BLaER1 treated with 17β-estradiol and CSF1 and Interleukin-3, amounts not matched to agents 10 nM and 100 nM (cell line): ENCODE data around the gene TTC28.

Experiments used
- H3K27ac ChIP-seq, 11 experiments: shearing (Covaris generic); formaldehyde crosslinking; 2 replicates each; pipeline ENCODE4 v1.8.1; 2022
- H3K27me3 ChIP-seq, 11 experiments: shearing (Covaris generic); formaldehyde crosslinking; 2 replicates each; pipeline ENCODE4 v1.8.1; 2022
- H3K36me3 ChIP-seq, 11 experiments: shearing (Covaris generic); formaldehyde crosslinking; 2 replicates each; pipeline ENCODE4 v1.8.1; 2022
- H3K4me1 ChIP-seq, 10 experiments: shearing (Covaris generic); formaldehyde crosslinking; 2 replicates each; pipeline ENCODE4 v1.8.1; 2022
- H3K4me2 ChIP-seq, 11 experiments: shearing (Covaris generic); formaldehyde crosslinking; 2 replicates each; pipeline ENCODE4 v1.8.1; 2022
- H3K4me3 ChIP-seq, 10 experiments: shearing (Covaris generic); formaldehyde crosslinking; 2 replicates each; pipeline ENCODE4 v1.8.1; 2022
- H3K9ac ChIP-seq, 11 experiments: shearing (Covaris generic); formaldehyde crosslinking; 2 replicates each; pipeline ENCODE4 v1.8.1; 2022
- H3K9me3 ChIP-seq, 11 experiments: shearing (Covaris generic); formaldehyde crosslinking; replicated peaks in 1 of 11; 2 replicates each; pipeline ENCODE4 v1.8.1; 2022
- H4K20me1 ChIP-seq, 11 experiments: shearing (Covaris generic); formaldehyde crosslinking; 2 replicates each; pipeline ENCODE4 v1.8.1; 2022
- Cebpa-rat ChIP-seq, 11 experiments: shearing (Covaris generic); IDR thresholded peaks; 2 replicates each; pipeline ENCODE4 v1.8.1; 2022

The TTC28 gene

DNA sequence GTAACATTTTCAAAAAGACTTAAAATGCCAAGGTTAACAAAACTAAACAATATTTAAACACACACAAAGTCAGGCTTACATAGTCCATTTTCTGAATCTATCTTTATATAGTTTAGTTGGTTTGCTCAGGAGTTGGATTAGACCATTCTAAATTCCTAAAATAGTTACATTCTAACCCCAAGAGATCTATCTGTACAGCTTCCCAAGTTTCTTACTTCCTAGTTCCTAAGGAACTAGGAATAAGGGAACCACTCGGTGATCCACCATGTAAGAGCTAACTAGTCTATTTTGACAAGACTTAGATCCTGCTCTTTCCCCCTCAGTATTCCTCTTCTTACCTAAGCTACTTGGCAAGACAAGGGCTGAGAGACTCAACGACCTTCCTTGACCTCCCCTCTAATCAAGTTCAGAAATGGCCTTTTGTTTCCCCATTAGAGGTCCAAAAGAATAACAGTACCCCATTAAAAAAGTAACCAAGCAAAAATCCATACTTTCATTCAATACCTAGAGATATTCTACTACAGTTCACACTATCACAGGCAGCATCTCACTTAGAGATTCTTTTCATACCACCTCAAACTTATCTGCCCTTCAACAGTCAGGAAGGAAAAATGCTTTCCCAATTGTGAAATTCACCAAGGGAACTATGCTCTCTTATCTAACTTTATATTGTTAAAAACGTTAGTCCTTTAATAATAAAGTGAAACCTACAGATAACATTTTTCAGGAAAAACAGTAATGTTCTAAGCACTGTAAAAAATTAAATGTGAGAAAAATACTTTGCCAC, 253.1 kb downstream of the TTC28 start:
- Histone ChIP-seq H3K27me3 (no peaks in the 10 kb centered on the region), H3K4me3 (no peak overlapping the region), H3K9ac (no peak overlapping the region), H3K27ac (no peak overlapping the region), H3K4me1 (no peaks in the 10 kb centered on the region), H3K4me2 (no peak overlapping the region), H3K9me3 (no peaks in the 10 kb centered on the region), H3K36me3 (no peaks in the 10 kb centered on the region), H4K20me1 (no peaks in the 10 kb centered on the region)
- TF ChIP-seq Cebpa-rat (IDR thresholded peaks at IDR 0.05): no peak

DNA sequence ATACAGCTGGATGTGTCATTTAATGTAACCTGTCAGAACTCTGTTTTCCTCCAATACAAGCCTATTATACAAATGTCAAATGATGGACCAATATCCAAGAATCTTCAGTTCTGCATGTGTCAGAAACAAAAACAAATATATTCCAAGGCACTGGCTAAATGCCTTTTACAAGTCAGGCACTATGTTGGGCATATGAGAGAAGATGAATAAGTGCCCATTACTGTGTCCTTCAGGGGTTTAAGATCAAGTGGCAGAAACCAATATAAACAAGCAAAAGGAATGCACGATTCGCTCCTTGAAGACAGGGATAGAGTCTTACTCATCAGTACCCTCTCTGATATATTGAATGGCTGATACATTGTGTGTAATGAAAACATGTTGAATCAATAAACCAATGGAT, 254.4 kb downstream of the TTC28 start:
- Histone ChIP-seq H3K36me3 (no peaks in the 10 kb centered on the region), H3K4me3 (no peak overlapping the region), H3K4me1 (no peaks in the 10 kb centered on the region), H4K20me1 (no peaks in the 10 kb centered on the region), H3K27me3 (no peaks in the 10 kb centered on the region), H3K4me2 (no peak overlapping the region), H3K9ac (no peak overlapping the region), H3K9me3 (no peaks in the 10 kb centered on the region), H3K27ac (no peak overlapping the region)
- no peak for TF ChIP-seq Cebpa-rat (IDR thresholded peaks at IDR 0.05)

DNA sequence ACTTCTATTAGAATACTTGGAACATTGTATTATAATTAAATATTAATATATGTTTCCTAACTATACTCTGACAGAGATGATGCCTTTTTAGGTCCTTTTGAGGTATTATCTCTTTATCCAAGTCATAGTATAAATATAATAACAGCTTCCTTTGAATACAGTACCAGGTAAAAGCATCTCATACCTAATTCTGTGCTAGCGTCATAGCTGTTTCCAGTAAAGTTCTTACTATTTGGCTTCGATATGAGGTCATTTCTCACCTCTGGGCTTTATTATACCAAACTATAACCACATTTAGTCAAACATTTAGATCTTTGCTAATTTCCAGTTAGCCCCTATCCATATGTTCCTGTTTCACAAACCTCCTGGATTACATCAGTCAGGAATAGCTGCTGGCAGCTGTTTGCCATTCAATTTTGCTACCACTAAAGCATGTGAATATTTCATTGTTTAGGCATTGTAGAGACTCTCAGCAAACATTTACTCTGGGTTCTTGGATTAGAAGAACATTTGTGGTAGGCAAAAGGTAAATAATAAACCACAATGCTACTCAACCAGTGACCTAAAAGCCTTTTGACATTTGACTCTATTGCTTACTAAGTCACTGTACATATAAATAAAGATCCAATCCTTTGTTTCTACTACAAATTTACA, 255.1 kb downstream of the TTC28 start:
- Histone ChIP-seq H3K4me3 (no peak overlapping the region), H4K20me1 (no peaks in the 10 kb centered on the region), H3K27me3 (no peaks in the 10 kb centered on the region), H3K27ac (no peak overlapping the region), H3K36me3 (no peaks in the 10 kb centered on the region), H3K9me3 (no peaks in the 10 kb centered on the region), H3K9ac (no peak overlapping the region), H3K4me2 (no peak overlapping the region), H3K4me1 (no peaks in the 10 kb centered on the region)
- TF ChIP-seq Cebpa-rat (IDR thresholded peaks at IDR 0.05): no peak

DNA sequence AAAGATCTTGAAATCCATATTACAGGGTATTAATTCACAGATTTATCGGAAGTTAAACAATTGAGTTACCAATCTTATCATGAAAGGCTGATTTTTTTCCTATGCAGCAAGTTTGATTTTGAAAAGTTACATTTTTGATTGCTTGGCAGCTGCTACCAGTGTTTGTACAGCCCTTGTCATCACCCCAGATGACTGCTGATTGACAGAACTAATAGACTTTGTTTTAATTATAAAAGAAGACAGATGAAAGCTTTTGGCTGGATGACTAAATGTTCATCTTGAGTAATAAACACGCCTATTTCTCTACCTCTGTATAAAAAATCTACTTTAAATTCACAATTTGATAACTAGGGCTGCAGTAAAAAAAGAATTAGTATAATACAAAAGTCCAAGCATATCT, 259.7 kb downstream of the TTC28 start:
- no peak for TF ChIP-seq Cebpa-rat (IDR thresholded peaks at IDR 0.05)
- Histone ChIP-seq H3K9me3 (no peaks in the 10 kb centered on the region), H3K4me1 (no peaks in the 10 kb centered on the region), H3K9ac (no peak overlapping the region), H3K27me3 (no peaks in the 10 kb centered on the region), H3K4me3 (no peak overlapping the region), H3K4me2 (no peak overlapping the region), H3K36me3 (no peaks in the 10 kb centered on the region), H3K27ac (no peak overlapping the region), H4K20me1 (no peaks in the 10 kb centered on the region)

DNA sequence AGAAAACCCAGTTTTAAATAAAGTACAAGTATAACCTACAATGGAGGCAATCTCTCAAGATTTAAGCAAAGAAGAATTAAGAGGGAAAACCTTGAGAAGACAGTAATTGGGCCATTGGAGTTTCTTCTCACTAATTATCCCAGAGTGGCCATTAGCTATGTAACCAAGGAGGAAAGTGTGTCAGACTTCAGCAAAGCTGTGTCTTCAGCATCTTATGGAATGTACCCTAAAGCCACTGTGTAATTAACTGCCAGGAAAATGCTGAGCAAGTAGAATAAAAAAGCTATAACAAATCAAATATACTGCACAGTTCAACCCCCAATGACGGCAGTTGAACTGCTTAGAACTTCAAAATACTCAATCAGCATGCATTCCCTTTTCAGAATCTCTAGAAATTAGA, 261.6 kb downstream of the TTC28 start:
- no peak for TF ChIP-seq Cebpa-rat (IDR thresholded peaks at IDR 0.05)
- Histone ChIP-seq H3K27ac (no peak overlapping the region), H3K9me3 (no peaks in the 10 kb centered on the region), H3K4me3 (no peak overlapping the region), H3K36me3 (no peaks in the 10 kb centered on the region), H3K4me1 (no peaks in the 10 kb centered on the region), H3K4me2 (no peak overlapping the region), H4K20me1 (no peaks in the 10 kb centered on the region), H3K27me3 (no peaks in the 10 kb centered on the region), H3K9ac (no peak overlapping the region)

DNA sequence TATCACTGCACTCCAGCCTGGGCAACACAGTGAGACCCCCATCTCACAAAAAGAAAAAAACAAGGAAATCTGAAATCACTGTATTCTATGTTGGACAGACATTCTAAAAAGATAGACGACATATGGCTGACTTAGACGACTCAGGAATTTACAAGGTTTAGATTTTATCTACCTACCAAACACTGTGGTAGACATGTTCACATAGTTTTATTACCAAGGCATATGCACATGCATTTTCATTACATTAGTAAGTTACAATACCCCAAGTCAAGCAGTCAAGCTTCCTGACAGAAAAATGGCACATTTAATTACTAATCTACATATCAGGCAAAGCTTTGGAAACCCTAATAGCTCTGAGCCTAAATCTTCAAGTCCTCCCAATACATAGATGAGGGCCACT, 262.2 kb downstream of the TTC28 start:
- no peaks in the 10 kb centered on the region for H4K20me1 ChIP-seq
- no peaks in the 10 kb centered on the region for H3K36me3 ChIP-seq
- no peaks in the 10 kb centered on the region for H3K4me1 ChIP-seq
- no peak overlapping the region for H3K4me3 ChIP-seq
- H3K27ac ChIP-seq: no peak overlapping the region
- no peak overlapping the region for H3K4me2 ChIP-seq
- no peak overlapping the region for H3K9ac ChIP-seq
- H3K27me3 ChIP-seq: no peaks in the 10 kb centered on the region
- no peaks in the 10 kb centered on the region for H3K9me3 ChIP-seq
- TF ChIP-seq Cebpa-rat (IDR thresholded peaks at IDR 0.05): no peak

DNA sequence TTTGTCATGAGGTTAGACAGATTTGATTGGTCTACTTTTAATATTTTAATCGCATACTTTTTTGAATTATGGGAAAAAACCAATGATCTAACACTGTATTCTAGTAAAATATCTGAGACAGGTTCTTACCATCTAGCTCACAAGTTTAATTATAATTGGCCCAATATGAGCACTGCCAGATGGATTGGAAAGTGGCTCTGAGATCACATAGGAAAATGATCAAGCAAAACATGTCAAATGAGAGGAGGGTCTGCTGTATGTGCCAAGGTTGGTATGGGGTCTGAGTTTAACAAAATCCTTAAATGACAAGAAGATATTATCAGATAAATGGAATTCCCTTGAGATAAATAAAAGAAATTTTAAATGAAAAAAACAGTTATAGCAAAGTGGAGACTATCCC, 264.7 kb downstream of the TTC28 start:
- H3K4me1 ChIP-seq: peaks cover 0 to 6% (median 0%) of the 10 kb centered on the region in 10 experiments; a peak in 1 of 20 replicates
- TF ChIP-seq Cebpa-rat (IDR thresholded peaks at IDR 0.05): no peak
- no peaks in the 10 kb centered on the region for H4K20me1 ChIP-seq
- H3K36me3 ChIP-seq: no peaks in the 10 kb centered on the region
- no peak overlapping the region for H3K27ac ChIP-seq
- H3K27me3 ChIP-seq: no peaks in the 10 kb centered on the region
- no peaks in the 10 kb centered on the region for H3K9me3 ChIP-seq
- H3K4me3 ChIP-seq: no peak overlapping the region
- no peak overlapping the region for H3K9ac ChIP-seq
- H3K4me2 ChIP-seq: no peak overlapping the region

DNA sequence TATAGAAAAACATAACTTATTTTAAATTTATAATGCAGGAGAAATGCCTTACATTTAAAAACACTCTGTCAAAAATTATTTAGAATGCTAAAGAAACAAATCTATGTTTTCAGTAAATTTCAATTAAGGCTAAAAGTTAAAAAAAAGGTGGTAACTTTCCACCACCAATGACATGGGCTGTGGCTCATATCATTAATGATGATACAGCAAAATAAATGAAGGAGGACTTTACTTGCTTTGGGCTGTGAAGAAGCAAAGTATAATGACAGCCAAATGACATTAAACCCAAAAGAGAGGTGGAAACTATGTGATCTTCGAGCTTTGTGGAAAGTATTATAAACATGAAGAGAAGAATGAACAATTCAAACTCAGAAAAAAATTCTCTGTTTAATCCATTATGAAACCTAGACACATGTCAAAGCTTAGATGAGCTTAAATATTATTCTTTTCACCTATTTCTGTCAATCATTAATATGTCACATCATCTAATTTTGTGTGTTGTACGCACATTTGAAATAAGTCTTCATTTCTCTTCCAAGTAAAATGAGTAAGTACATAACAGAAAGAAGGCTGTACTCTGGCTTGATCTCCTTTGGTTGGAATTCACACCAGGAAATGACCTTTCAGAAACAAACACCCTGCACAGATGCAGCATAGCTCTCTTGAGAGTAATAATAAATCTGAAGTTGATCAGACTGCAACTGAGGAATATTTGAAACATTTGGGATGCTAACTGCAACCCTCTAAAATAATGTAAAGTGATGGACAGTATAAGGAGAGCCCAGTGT, 265.8 kb downstream of the TTC28 start:
- H3K4me1 ChIP-seq: peaks cover 0 to 11% (median 0%) of the 10 kb centered on the region in 10 experiments; a peak in 1 of 20 replicates
- H3K9ac ChIP-seq: no peak overlapping the region
- H3K36me3 ChIP-seq: no peaks in the 10 kb centered on the region
- H3K4me3 ChIP-seq: no peak overlapping the region
- H3K27ac ChIP-seq: no peak overlapping the region
- no peak overlapping the region for H3K4me2 ChIP-seq
- no peaks in the 10 kb centered on the region for H3K27me3 ChIP-seq
- H3K9me3 ChIP-seq: no peaks in the 10 kb centered on the region
- TF ChIP-seq Cebpa-rat (IDR thresholded peaks at IDR 0.05): no peak
- no peaks in the 10 kb centered on the region for H4K20me1 ChIP-seq

DNA sequence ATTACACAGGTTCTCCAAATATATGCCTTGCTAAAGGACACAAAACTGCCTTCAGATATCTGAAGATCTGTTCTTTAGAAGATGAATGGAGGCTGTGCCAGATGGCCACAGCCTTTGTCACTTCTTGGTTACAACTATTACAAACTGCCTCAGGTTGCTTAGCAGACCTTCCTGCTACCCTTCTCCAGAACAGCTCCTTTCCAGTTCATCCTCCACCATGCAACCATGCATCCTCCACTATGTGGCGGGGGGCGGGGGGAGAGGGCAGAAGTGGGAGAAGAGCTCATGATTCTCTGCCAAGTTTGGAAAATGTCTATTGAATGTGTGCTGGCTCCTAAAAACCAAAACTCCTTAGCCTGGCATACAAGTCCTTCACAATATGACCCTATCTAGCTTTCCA, 267.5 kb downstream of the TTC28 start:
- Histone ChIP-seq H3K27me3 (no peaks in the 10 kb centered on the region), H4K20me1 (no peaks in the 10 kb centered on the region), H3K9me3 (no peaks in the 10 kb centered on the region), H3K27ac (no peak overlapping the region), H3K4me1 (peaks cover 0 to 11% (median 0%) of the 10 kb centered on the region in 10 experiments; a peak in 1 of 20 replicates), H3K4me3 (no peak overlapping the region), H3K9ac (no peak overlapping the region), H3K4me2 (no peak overlapping the region), H3K36me3 (no peaks in the 10 kb centered on the region)
- TF ChIP-seq Cebpa-rat (IDR thresholded peaks at IDR 0.05): no peak
